Heart left ventricle (tissue), 16 donors: ENCODE data around the gene OPN1LW. TPM values are rescaled to one million over a fixed set of nuclear protein-coding genes. Genes with fewer than 3 reads are reported as not detected.

Experiments used
- ATAC-seq, 4 donors: fragments of 200-7000 bp; cut with Tn5 transposase; one replicate each; pipeline ENCODE4 v1.9.1; 2020 to 2022; ENCODE audit warnings: moderate library complexity in 4 of 4, mild to moderate bottlenecking in 3 of 4, moderate number of reproducible peaks in 1 of 4
- DNase-seq, 5 donors: peaks; one replicate each; pipeline ENCODE4 v3.0.0-alpha.2; 2020
- H3K27ac ChIP-seq, 12 donors: fragments of 200-600 bp; sonication (generic) in 4 of 12; one replicate each; pipeline versions ENCODE4 v1.5.0 to v1.8.0; 2016 to 2022; ENCODE audit warnings: mild to moderate bottlenecking in 2 of 12
- H3K27me3 ChIP-seq, 9 donors: fragments of 200-600 bp; sonication (generic) in 2 of 9; one replicate each; pipeline versions ENCODE4 v1.5.1 to v1.8.0; 2016 to 2022; ENCODE audit warnings: mild to moderate bottlenecking in 3 of 9
- H3K36me3 ChIP-seq, 9 donors: fragments of 200-600 bp; sonication (generic) in 2 of 9; one replicate each; pipeline versions ENCODE4 v1.5.0 to v1.8.0; 2018 to 2022; ENCODE audit warnings: mild to moderate bottlenecking in 2 of 9
- H3K4me1 ChIP-seq, 12 donors: fragments of 200-600 bp; sonication (generic) in 4 of 12; one replicate each; pipeline versions ENCODE4 v1.5.0 to v1.8.0; 2016 to 2022; ENCODE audit warnings: mild to moderate bottlenecking in 3 of 12
- H3K4me3 ChIP-seq, 12 donors: fragments of 200-600 bp; sonication (generic) in 4 of 12; one replicate each; pipeline versions ENCODE4 v1.5.0 to v1.8.0; 2017 to 2022; ENCODE audit warnings: mild to moderate bottlenecking in 9 of 12, moderate library complexity in 4 of 12
- H3K9me3 ChIP-seq, 12 donors: fragments of 200-600 bp; sonication (generic) in 4 of 12; one replicate each; pipeline versions ENCODE4 v1.5.0 to v1.8.0; 2016 to 2022; ENCODE audit warnings: mild to moderate bottlenecking in 1 of 12
- CTCF ChIP-seq, 12 donors: fragments of 200-600 bp; sonication (generic) in 4 of 12; IDR thresholded peaks; one replicate each; pipeline versions ENCODE4 v1.5.0 to v1.8.0; 2018 to 2022; ENCODE audit warnings: antibody characterized with exemption in 12 of 12, mild to moderate bottlenecking in 5 of 12
- POLR2A ChIP-seq, 2 donors: fragments of 450-650 bp; IDR thresholded peaks; one replicate each; pipeline ENCODE4 v1.6.1; 2017; ENCODE audit warnings: antibody characterized with exemption in 2 of 2, mild to moderate bottlenecking in 2 of 2, moderate library complexity in 2 of 2
- WGBS, 4 donors: extraction: QIAGEN DNeasy Blood & Tissue Kit in 2 of 4; methylation state at CpG; one replicate each; pipeline versions ENCODE4 v1.1.5 to v1.1.7; 2013 to 2018; 5-methylcytosine and 5-hydroxymethylcytosine counted together
- intact Hi-C, 10 donors: fragments of 100-400 bp; cut with DNase I; formaldehyde crosslinking; loops; one replicate each; pipeline versions ENCODE4 v1.11.1 to v1.14.2; 2022
- polyA plus RNA-seq, 2 donors: library from polyadenylated mRNA; stranded (reverse); fragments of 200-250 nt; gene quantifications; one replicate each; pipeline ENCODE4 v1.2.3, GENCODE V29; 2013
- total RNA-seq, 9 donors: library from RNA; depleted of rRNA in 2 of 9; stranded (reverse); fragments of >200 nt in 2 of 9; fragmentation: NEBNext Ultra II Directional in 3 of 9; extraction: Animal tissue kit (Norgen Biotek cat#: 25700) in 3 of 9; gene quantifications; one replicate each; pipeline versions ENCODE4 v1.1.0 to v1.2.4, GENCODE V29; 2016 to 2023
- donor health status: ischemic (EF 13 %, LVEDD 7.1; RV severe dilation, severe dysfunction).
- donor health status: healthy with polysubstance abuse.
- donor health status: DM: no; HTN: yes; CAD: no.
- donor health status: DM: no; HTN: no; CAD: no.
- donor health status: ischemic (EF 25% LVEDD 6.9; RV normal size, moderate dysfunction).
- donor health status: ischemic (EF 25% LVEDD 5.7; RV mildly dilated, moderate dysfunction).
- donor health status: healthy.
- donor health status: DM: yes; HTN: yes; CAD: no.
- donor health status: ischemic (EF 35%, LVEDD 5.7; RV mildly dilated, moderate dysfunction).
- donor health status: nonischemic (EF 11% LVEDD 7.7; RV severe dilation, severe dysfunction).
- donor health status: DM: yes; HTN: yes; CAD: no.
- donor health status: PGD.
- donor health status: ischemic (EF 29% LVEDD 5.4; RV normal size, mild dysfunction).
- donor health status: nonischemic (EF 23%, LVEDD 6.1; RV moderate dilation, normal function).

The OPN1LW gene
- total and polyA plus RNA-seq, 11 donors = not detected

DNA sequence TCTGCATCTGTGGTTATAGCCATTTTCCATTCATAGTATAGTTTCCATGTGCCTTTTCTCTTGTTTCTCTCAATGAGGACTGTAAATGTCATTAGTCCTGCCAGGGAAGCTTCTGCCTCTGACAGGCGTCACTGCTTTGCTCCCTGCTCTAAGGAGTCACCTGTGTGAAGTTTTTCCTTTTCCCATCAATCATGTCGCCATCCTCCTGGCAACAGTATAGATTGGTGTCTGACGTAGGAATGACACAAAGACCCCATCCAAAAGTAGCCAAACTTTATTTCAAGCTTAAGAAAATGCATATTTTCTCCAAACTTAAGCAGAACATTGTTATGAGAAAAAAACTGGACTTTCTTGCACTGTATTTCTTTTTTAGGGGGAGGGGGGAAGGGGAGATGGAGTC lies 23.5 kb upstream of the OPN1LW start:
- Histone ChIP-seq H3K36me3 (no peaks in the 10 kb centered on the region), H3K9me3 (peaks cover 0 to 11% (median 0%) of the 10 kb centered on the region in 12 donors), H3K27me3 (peaks cover 0 to 35% (median 0%) of the 10 kb centered on the region in 9 donors), H3K27ac (no peak overlapping the region), H3K4me1 (peaks cover 0 to 23% (median 0%) of the 10 kb centered on the region in 12 donors), H3K4me3 (no peak overlapping the region)
- WGBS, 4 donors = 76 to 97% (median 87%) methylated on average over 3 of the region's 3 CpGs
- DNase-seq = no peak
- ATAC-seq = no peak
- TF ChIP-seq POLR2A (IDR thresholded peaks at IDR 0.05) (no peak), CTCF (IDR thresholded peaks at IDR 0.05) (no peak)
- intact Hi-C loops = no loop called here

GRCh38 chrX:154121207-154121606 lies 22.8 kb upstream of the OPN1LW start:
- peaks cover 0 to 11% (median 0%) of the 10 kb centered on the region in 12 donors for H3K9me3 ChIP-seq
- WGBS, 4 donors = 73 to 92% (median 83%) methylated on average over 4 of the region's 4 CpGs
- intact Hi-C loops = no loop called here
- H3K4me1 ChIP-seq = peaks cover 0 to 23% (median 0%) of the 10 kb centered on the region in 12 donors
- H3K4me3 ChIP-seq = no peak overlapping the region
- H3K36me3 ChIP-seq = no peaks in the 10 kb centered on the region
- no peak for ATAC-seq
- no peak for DNase-seq
- peaks cover 0 to 38% (median 0%) of the 10 kb centered on the region in 9 donors for H3K27me3 ChIP-seq
- no peak for TF ChIP-seq POLR2A (IDR thresholded peaks at IDR 0.05)
- TF ChIP-seq CTCF (IDR thresholded peaks at IDR 0.05) = no peak
- peak overlapping the region in 7 of 12 donors; percentile 2 to 54 (median 25) for H3K27ac ChIP-seq

- ATAC-seq (peak in 3 of 4 donors; percentile 16 to 41 (median 27)), DNase-seq (no peak)
- intact Hi-C loops = no loop called here
- Histone ChIP-seq H3K27ac (peak overlapping the region in 4 of 12 donors; percentile 25 to 54 (median 38)), H3K4me3 (no peak overlapping the region), H3K27me3 (peaks cover 0 to 41% (median 0%) of the 10 kb centered on the region in 9 donors), H3K9me3 (peaks cover 0 to 11% (median 0%) of the 10 kb centered on the region in 12 donors), H3K36me3 (no peaks in the 10 kb centered on the region), H3K4me1 (peaks cover 0 to 23% (median 0%) of the 10 kb centered on the region in 12 donors)
- no peak for TF ChIP-seq POLR2A (IDR thresholded peaks at IDR 0.05)
- TF ChIP-seq CTCF (IDR thresholded peaks at IDR 0.05) = no peak
- WGBS, 4 donors = 41 to 70% (median 68%) methylated on average over 9 to 11 of the region's 11 CpGs
Measured at GRCh38 chrX:154121961-154122360, 22.1 kb upstream of the OPN1LW start.

GRCh38 chrX:154123241-154124219 lies 20.5 kb upstream of the OPN1LW start:
- ATAC-seq = peak; percentile 33 to 91 (median 76)
- WGBS, 4 donors = 79 to 86% (median 81%) methylated on average over 21 to 22 of the region's 22 CpGs

More at GRCh38 chrX:154123241-154124219, 20.5 kb upstream of the OPN1LW start:
- peaks cover 0 to 5% (median 0%) of the 10 kb centered on the region in 12 donors for H3K9me3 ChIP-seq
- no peaks in the 10 kb centered on the region for H3K36me3 ChIP-seq
- H3K27me3 ChIP-seq = peaks cover 0 to 31% (median 0%) of the 10 kb centered on the region in 9 donors
- no peak overlapping the region for H3K4me3 ChIP-seq
- TF ChIP-seq CTCF (IDR thresholded peaks at IDR 0.05) (no peak), POLR2A (IDR thresholded peaks at IDR 0.05) (no peak)
- peak overlapping the region in 1 of 12 donors; percentile 25 for H3K27ac ChIP-seq
- intact Hi-C loops = loop anchor here in 1 of 10 donors (2.0 kb wide), 1 partner anchor 73 kb away; no protein-coding TSS in a partner anchor
- H3K4me1 ChIP-seq = peaks cover 0 to 23% (median 0%) of the 10 kb centered on the region in 12 donors
- DNase-seq = peak in 3 of 5 donors; percentile 31 to 40 (median 36)
